K562 (cell line): ENCODE data around the gene PLPP6. TPM values are rescaled to one million over a fixed set of nuclear protein-coding genes. Genes with fewer than 3 reads are reported as not detected.
A peak's percentile ranks its signal among the peaks of the same experiment; 100 is the strongest.

Source experiments
- ATAC-seq: fragments of 200-7000 bp; cut with Tn5 transposase; 3 replicates; pipeline ENCODE4 v1.9.1; 2020; ENCODE audit warnings: moderate library complexity
- BruUV-seq: library from RNA; stranded (reverse); fragments of 400-500 nt; replicated peaks from 2 replicates; lab custom pipeline; 2021; lab: Mats Ljungman, UMichigan
- CTCF ChIA-PET: fragments of 300-600 bp; formaldehyde crosslinking; extraction: SDS; loops from one replicate; lab custom pipeline; 2021; ENCODE audit warnings: low intra/inter-chr PET ratio; lab: Yijun Ruan, JAX
- POLR2A ChIA-PET: fragments of 300-600, 350-650 bp; sonication (Branson Sonifier 250); formaldehyde crosslinking; extraction: SDS; loops from one replicate; lab custom pipeline; 2021; ENCODE audit warnings: antibody characterized with exemption, inconsistent platforms; lab: Yijun Ruan, JAX
- DNase-seq, 4 experiments: peaks; one replicate each; pipeline versions ENCODE4 v3.0.0 to v3.0.0-alpha.2; 2011 to 2018; ENCODE audit warnings: low spot score in 3 of 4, mixed read lengths in 3 of 4; ENCODE audit errors: extremely low read depth in 1 of 4
- FAIRE-seq: peaks from 2 replicates; lab custom pipeline; 2011; peaks lifted over from hg19 to GRCh38; lab: Jason Lieb, UNC
- H2AFZ ChIP-seq: 2 replicates; pipeline ENCODE4 v1.6.0; 2011; ENCODE audit warnings: low read depth, low read length, control low read depth, inconsistent platforms
- H3K27ac ChIP-seq: fragments of 200-600 bp; 3 replicates; pipeline ENCODE4 v1.8.0; 2011; ENCODE audit warnings: low read depth, mild to moderate bottlenecking, control low read depth, inconsistent platforms, low read length, moderate library complexity, mixed read lengths; ENCODE audit errors: extremely low read depth
- H3K27me3 ChIP-seq, 2 experiments: fragments of 300-600 bp in 1 of 2; 2 replicates in 1 of 2; 3 replicates in 1 of 2; pipeline versions ENCODE4 v1.6.0 to v1.8.0; 2011; ENCODE audit warnings: inconsistent platforms in 2 of 2, low read length in 2 of 2, mild to moderate bottlenecking in 1 of 2, mixed read lengths in 1 of 2, moderate library complexity in 1 of 2; ENCODE audit not compliant: control insufficient read depth in 2 of 2, insufficient read depth in 2 of 2
- H3K36me3 ChIP-seq: fragments of 300-600 bp; 3 replicates; pipeline ENCODE4 v1.8.0; 2011; ENCODE audit warnings: mild to moderate bottlenecking, low read length, inconsistent platforms; ENCODE audit not compliant: control insufficient read depth, insufficient read depth
- H3K4me1 ChIP-seq, 2 experiments: fragments of 200-600 bp in 1 of 2; replicated peaks in 1 of 2; 2 replicates in 1 of 2; 3 replicates in 1 of 2; pipeline versions ENCODE4 v1.5.1 to v1.8.0; 2011; ENCODE audit warnings: inconsistent platforms in 2 of 2, low read length in 2 of 2, mild to moderate bottlenecking in 1 of 2, mixed read lengths in 1 of 2, moderate library complexity in 1 of 2; ENCODE audit not compliant: control insufficient read depth in 2 of 2, insufficient read depth in 2 of 2
- H3K4me2 ChIP-seq: 2 replicates; pipeline ENCODE4 v1.6.1; 2011; ENCODE audit warnings: low read length, control low read depth, inconsistent platforms, mixed read lengths; ENCODE audit not compliant: insufficient read depth
- H3K4me3 ChIP-seq: fragments of 200-600 bp; sonication (generic), shearing (Covaris generic); 2 replicates; pipeline ENCODE4 v1.5.1; 2016; ENCODE audit warnings: control low read depth, inconsistent platforms
- H3K79me2 ChIP-seq: fragments of 200-600 bp; 3 replicates; pipeline ENCODE4 v1.8.0; 2011; ENCODE audit warnings: low read length, inconsistent platforms; ENCODE audit not compliant: control insufficient read depth, insufficient read depth
- H3K9ac ChIP-seq, 2 experiments: 2 replicates each; pipeline versions ENCODE4 v1.6.0 to v1.6.1; 2011; ENCODE audit warnings: low read depth in 2 of 2, low read length in 2 of 2, control low read depth in 1 of 2, inconsistent platforms in 1 of 2, mild to moderate bottlenecking in 1 of 2, mixed read lengths in 1 of 2; ENCODE audit not compliant: insufficient read depth in 1 of 2
- H3K9me1 ChIP-seq: one replicate; pipeline ENCODE4 v1.6.0; 2011; ENCODE audit warnings: inconsistent platforms, mild to moderate bottlenecking, low read length, moderate library complexity; ENCODE audit not compliant: control insufficient read depth, insufficient read depth
- H3K9me3 ChIP-seq: replicated peaks from 2 replicates; pipeline ENCODE4 v1.5.1; 2011; ENCODE audit warnings: low read depth, low read length, inconsistent platforms; ENCODE audit not compliant: control insufficient read depth, insufficient read depth
- H4K20me1 ChIP-seq: replicated peaks from 2 replicates; pipeline ENCODE4 v1.6.1; 2011; ENCODE audit warnings: low read length, inconsistent platforms, mixed read lengths; ENCODE audit not compliant: control insufficient read depth, insufficient read depth
- CBX8 ChIP-seq: fragments of 200-600 bp; sonication (generic); IDR thresholded peaks from 2 replicates; pipeline ENCODE4 v1.6.1; 2012; ENCODE audit warnings: borderline replicate concordance, mixed run types, low read depth, mild to moderate bottlenecking, moderate library complexity, mixed read lengths, low read length, control low read depth, inconsistent platforms; ENCODE audit not compliant: poor library complexity, severe bottlenecking; ENCODE audit errors: extremely low read depth
- MAFG ChIP-seq: fragments of 450-650 bp; conservative IDR thresholded peaks from 2 replicates; pipeline ENCODE4 v1.6.1; 2016; ENCODE audit warnings: missing genetic modification characterization, missing compliant biosample characterization
- NCOR1 ChIP-seq: fragments of 450-650 bp; IDR thresholded peaks from 2 replicates; pipeline ENCODE4 v1.6.1; 2016; ENCODE audit warnings: mild to moderate bottlenecking, moderate library complexity
- NR2C1 ChIP-seq, 2 experiments: fragments of 450-650 bp; IDR thresholded peaks; 2 replicates each; pipeline ENCODE4 v1.6.1; 2017; ENCODE audit warnings: mild to moderate bottlenecking in 2 of 2, antibody characterized with exemption in 1 of 2, inconsistent platforms in 1 of 2, missing compliant biosample characterization in 1 of 2, missing genetic modification characterization in 1 of 2
- RBM14 ChIP-seq: fragments of 200-400 bp; formaldehyde crosslinking; IDR thresholded peaks from 2 replicates; pipeline ENCODE4 v1.6.1; 2018; ENCODE audit warnings: low read depth, mild to moderate bottlenecking, low read length, moderate library complexity, borderline replicate concordance; ENCODE audit not compliant: insufficient read depth
- ZNF347 ChIP-seq: fragments of 450-650 bp; formaldehyde crosslinking; IDR thresholded peaks from 2 replicates; pipeline ENCODE4 v1.4.0; 2020; ENCODE audit warnings: low read depth, mild to moderate bottlenecking, moderate library complexity
- ZNF695 ChIP-seq: fragments of 450-650 bp; formaldehyde crosslinking; IDR thresholded peaks from 2 replicates; pipeline ENCODE4 v1.4.0; 2020; ENCODE audit warnings: mild to moderate bottlenecking, moderate library complexity
- WGBS: fragments of 100-300 bp; shearing (Covaris generic); methylation state at CpG from one replicate; pipeline ENCODE4 v1.1.6; 2016; ENCODE audit warnings: low coverage, mixed read lengths; ENCODE audit not compliant: insufficient coverage; ENCODE audit errors: missing lambda C conversion rate; 5-methylcytosine and 5-hydroxymethylcytosine counted together
- in situ Hi-C: fragments of 300-500 bp; cut with MboI; formaldehyde crosslinking; loops from 4 replicates; pipeline ENCODE4 v1.15.0; 2018; ENCODE audit warnings: inconsistent platforms, mixed read lengths
- intact Hi-C: fragments of 100-400 bp; cut with micrococcal nuclease; formaldehyde crosslinking; loops from 2 replicates; pipeline ENCODE4 v1.14.2; 2022
- polyA plus RNA-seq, 8 experiments: library from polyadenylated mRNA; depleted of rRNA in 4 of 8; stranded (reverse) in 5 of 8; unstranded in 3 of 8; fragments of >200 nt; fragmentation: Nextera tagmentation in 2 of 8; fragmentation: Illumina TruSeq in 1 of 8; extraction: Ambion mirVana in 2 of 8; extraction: Trizol in 1 of 8; gene quantifications; 2 replicates each; pipeline versions ENCODE4 v1.2.1 to v1.2.3, GENCODE V29; 2011 to 2014; ENCODE audit warnings: inconsistent platforms in 1 of 8, missing spikeins in 1 of 8
- total RNA-seq, 7 experiments: library from RNA; depleted of rRNA in 6 of 7; stranded (reverse); fragments of >200 nt in 6 of 7; fragmentation: Illumina TruSeq in 2 of 7; extraction: Trizol in 2 of 7; gene quantifications; 2 replicates each; pipeline versions ENCODE4 v1.2.1 to v1.2.3, GENCODE V29; 2011 to 2021; ENCODE audit warnings: low replicate concordance in 1 of 7
- TF ChIP-seq, protein P1 (sequence below): fragments of 450-650 bp; formaldehyde crosslinking; IDR thresholded peaks from 2 replicates; pipeline ENCODE4 v1.4.0; 2020; ENCODE audit warnings: mild to moderate bottlenecking, moderate library complexity
- TF ChIP-seq, protein P2 (sequence below): sonication (generic); formaldehyde crosslinking; IDR thresholded peaks from 2 replicates; pipeline ENCODE4 v1.8.1; 2022; ENCODE audit warnings: missing genetic modification reagents
- TF ChIP-seq, protein P3 (sequence below): fragments of 250-450 bp; sonication (Bioruptor Pico); IDR thresholded peaks from 2 replicates; pipeline ENCODE4 v1.5.0; 2020; ENCODE audit warnings: mild to moderate bottlenecking, borderline replicate concordance

PLPP6 gene
- total and polyA plus RNA-seq, 9 of the 15 experiments (the other 6 are each of a cell fraction or from before 2014, with no cell fraction given) = 1.9 to 8.9 (median 5.6) TPM

DNA sequence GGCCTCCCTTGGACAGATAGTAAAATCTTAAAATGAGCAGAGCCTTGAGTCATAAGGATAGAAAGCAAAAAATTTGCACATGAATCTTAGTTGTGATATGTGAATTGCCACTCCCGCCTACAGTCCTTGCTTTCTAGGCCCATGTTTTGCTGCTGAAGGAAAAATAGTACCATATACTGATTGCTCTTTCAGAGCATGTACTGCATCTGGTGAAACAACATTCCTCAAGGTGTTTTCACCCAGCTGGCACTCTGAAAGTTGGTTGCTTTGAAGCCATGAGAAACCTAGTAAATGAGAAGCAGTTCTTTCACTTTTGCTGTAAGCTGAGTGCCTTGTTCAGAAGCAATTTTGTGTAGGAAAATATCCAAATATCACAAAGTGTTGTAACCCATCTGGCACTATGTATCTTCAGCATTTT is 27.6 kb downstream of the PLPP6 start:
- CTCF ChIA-PET = no interaction called here
- intact Hi-C loops = no loop called here
- no peaks in the 10 kb centered on the region for H3K9me1 ChIP-seq
- DNase-seq (no peak), ATAC-seq (no peak; the same call in 2 of the 3 replicates), FAIRE-seq (no peak)
- H3K4me3 ChIP-seq = no peak overlapping the region
- H3K9me3 ChIP-seq = no peaks in the 10 kb centered on the region
- TF ChIP-seq, protein P1, sequence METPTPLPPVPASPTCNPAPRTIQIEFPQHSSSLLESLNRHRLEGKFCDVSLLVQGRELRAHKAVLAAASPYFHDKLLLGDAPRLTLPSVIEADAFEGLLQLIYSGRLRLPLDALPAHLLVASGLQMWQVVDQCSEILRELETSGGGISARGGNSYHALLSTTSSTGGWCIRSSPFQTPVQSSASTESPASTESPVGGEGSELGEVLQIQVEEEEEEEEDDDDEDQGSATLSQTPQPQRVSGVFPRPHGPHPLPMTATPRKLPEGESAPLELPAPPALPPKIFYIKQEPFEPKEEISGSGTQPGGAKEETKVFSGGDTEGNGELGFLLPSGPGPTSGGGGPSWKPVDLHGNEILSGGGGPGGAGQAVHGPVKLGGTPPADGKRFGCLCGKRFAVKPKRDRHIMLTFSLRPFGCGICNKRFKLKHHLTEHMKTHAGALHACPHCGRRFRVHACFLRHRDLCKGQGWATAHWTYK (CRISPR knock-in tag) = no peak
- TF ChIP-seq MAFG (tag) = no peak
- no peak overlapping the region for H2AFZ ChIP-seq
- H3K27me3 ChIP-seq = no peaks in the 10 kb centered on the region
- H3K36me3 ChIP-seq = peaks cover 64% of the 10 kb centered on the region; the same call in 2 of the 3 replicates
- in situ Hi-C loops = no loop called here
- POLR2A ChIA-PET = no interaction called here
- 69% methylated on average over 1 of the region's 1 CpG for WGBS
- H3K9ac ChIP-seq = no peak overlapping the region
- H3K4me2 ChIP-seq = no peak overlapping the region
- peaks cover 33% of the 10 kb centered on the region for H3K79me2 ChIP-seq
- no TSS peak for BruUV-seq
- peak overlapping the region; percentile 59; the same call in 1 of the 3 replicates for H3K27ac ChIP-seq
- peaks cover 3 to 15% of the 10 kb centered on the region in 2 experiments; a peak in 3 of 5 replicates for H3K4me1 ChIP-seq
- no peaks in the 10 kb centered on the region for H4K20me1 ChIP-seq

DNA sequence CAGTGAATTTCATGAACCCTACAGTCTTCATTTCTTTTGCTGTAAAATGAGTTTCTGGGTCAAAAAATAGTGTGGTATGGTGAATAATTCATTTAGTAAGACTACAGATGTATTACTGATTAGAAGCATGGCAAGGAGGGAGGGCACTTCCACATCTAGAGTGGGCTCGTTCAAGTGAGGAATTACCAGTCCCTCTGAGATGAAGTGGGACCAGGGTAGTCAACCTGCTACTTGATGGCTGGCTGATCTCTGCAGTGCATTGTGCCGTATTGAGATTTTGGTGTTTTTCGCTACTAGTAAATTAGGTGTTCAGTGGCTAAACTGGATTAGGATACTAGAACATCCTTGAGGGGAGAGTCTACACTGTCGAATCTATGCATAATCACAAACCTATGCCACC is 28.1 kb downstream of the PLPP6 start:
- H3K4me1 ChIP-seq = peaks cover 3 to 15% of the 10 kb centered on the region in 2 experiments; a peak in 3 of 5 replicates
- H3K27ac ChIP-seq = no peak overlapping the region; the same call in 2 of the 3 replicates
- in situ Hi-C loops (no loop called here), intact Hi-C loops (no loop called here)
- H3K9me3 ChIP-seq = no peaks in the 10 kb centered on the region
- no peaks in the 10 kb centered on the region for H3K27me3 ChIP-seq
- no peak overlapping the region for H3K4me2 ChIP-seq
- no peak overlapping the region for H3K9ac ChIP-seq
- H2AFZ ChIP-seq = no peak overlapping the region
- H3K79me2 ChIP-seq = peaks cover 33% of the 10 kb centered on the region
- WGBS = 95% methylated on average over 4 of the region's 4 CpGs
- ChIA-PET POLR2A (no interaction called here), CTCF (no interaction called here)
- FAIRE-seq (no peak), DNase-seq (no peak), ATAC-seq (no peak)
- BruUV-seq = no TSS peak
- H3K9me1 ChIP-seq = no peaks in the 10 kb centered on the region
- no peak overlapping the region for H3K4me3 ChIP-seq
- no peaks in the 10 kb centered on the region for H4K20me1 ChIP-seq
- H3K36me3 ChIP-seq = peaks cover 62% of the 10 kb centered on the region; the same call in 2 of the 3 replicates
- TF ChIP-seq ZNF695 (CRISPR knock-in tag) (no peak), RBM14 (no peak), NCOR1 (no peak), CBX8 (no peak), NR2C1 (IDR thresholded peaks at IDR 0.05) (no peak), NR2C1 (tag; IDR thresholded peaks at IDR 0.05) (no peak), ZNF347 (CRISPR knock-in tag) (no peak)
- TF ChIP-seq, protein P2, sequence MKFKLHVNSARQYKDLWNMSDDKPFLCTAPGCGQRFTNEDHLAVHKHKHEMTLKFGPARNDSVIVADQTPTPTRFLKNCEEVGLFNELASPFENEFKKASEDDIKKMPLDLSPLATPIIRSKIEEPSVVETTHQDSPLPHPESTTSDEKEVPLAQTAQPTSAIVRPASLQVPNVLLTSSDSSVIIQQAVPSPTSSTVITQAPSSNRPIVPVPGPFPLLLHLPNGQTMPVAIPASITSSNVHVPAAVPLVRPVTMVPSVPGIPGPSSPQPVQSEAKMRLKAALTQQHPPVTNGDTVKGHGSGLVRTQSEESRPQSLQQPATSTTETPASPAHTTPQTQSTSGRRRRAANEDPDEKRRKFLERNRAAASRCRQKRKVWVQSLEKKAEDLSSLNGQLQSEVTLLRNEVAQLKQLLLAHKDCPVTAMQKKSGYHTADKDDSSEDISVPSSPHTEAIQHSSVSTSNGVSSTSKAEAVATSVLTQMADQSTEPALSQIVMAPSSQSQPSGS (CRISPR knock-in tag) = no peak
- TF ChIP-seq, protein P3, sequence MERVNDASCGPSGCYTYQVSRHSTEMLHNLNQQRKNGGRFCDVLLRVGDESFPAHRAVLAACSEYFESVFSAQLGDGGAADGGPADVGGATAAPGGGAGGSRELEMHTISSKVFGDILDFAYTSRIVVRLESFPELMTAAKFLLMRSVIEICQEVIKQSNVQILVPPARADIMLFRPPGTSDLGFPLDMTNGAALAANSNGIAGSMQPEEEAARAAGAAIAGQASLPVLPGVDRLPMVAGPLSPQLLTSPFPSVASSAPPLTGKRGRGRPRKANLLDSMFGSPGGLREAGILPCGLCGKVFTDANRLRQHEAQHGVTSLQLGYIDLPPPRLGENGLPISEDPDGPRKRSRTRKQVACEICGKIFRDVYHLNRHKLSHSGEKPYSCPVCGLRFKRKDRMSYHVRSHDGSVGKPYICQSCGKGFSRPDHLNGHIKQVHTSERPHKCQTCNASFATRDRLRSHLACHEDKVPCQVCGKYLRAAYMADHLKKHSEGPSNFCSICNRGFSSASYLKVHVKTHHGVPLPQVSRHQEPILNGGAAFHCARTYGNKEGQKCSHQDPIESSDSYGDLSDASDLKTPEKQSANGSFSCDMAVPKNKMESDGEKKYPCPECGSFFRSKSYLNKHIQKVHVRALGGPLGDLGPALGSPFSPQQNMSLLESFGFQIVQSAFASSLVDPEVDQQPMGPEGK = no peak
